Measurements from ENCODE around the gene TPMT.
"Not testable (repeated sequence)": the region's sequence is repeated elsewhere in the genome, so short reads cannot be mapped to it uniquely, and the experiment has no call there.

TPMT gene

DNA sequence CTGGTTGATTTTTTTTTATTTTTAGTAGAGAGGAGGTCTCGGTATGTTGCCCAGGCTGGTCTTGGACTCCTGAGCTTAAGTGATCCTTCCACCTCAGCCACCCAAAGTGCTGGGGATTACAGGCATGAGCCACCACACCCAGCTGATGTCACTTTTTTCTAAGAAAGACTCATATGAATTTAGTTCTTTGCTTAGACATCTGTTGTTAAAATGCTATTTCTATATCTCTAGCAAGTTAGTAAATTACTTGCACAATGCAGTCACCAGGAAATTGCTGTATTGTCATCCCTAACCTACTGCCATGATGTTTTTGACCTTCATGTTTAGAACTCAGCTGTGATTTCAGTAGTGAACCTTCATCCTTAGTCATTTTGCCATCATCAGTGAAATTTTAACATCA lies 6.0 kb upstream of the TPMT start:
- no peak for DNase-seq
- Histone ChIP-seq H3K27me3 (replicated peaks; ENCODE audit: control insufficient read depth, insufficient read depth, low read length, poor library complexity, severe bottlenecking) (no peaks in the 10 kb centered on the region), H3K36me3 (ENCODE audit: control insufficient read depth, insufficient read depth, low read length) (peaks cover 18% of the 10 kb centered on the region), H3K4me1 (ENCODE audit: control insufficient read depth, insufficient read depth, low read length, poor library complexity, severe bottlenecking) (peaks cover 4% of the 10 kb centered on the region), H3K27ac (ENCODE audit: insufficient read depth, low read length, poor library complexity, severe bottlenecking) (no peak overlapping the region), H3K9me3 (ENCODE audit: control insufficient read depth, low read length) (no peaks in the 10 kb centered on the region), H3K4me3 (ENCODE audit: insufficient read depth, low read depth, low read length, poor library complexity, severe bottlenecking) (no peak overlapping the region)

DNA sequence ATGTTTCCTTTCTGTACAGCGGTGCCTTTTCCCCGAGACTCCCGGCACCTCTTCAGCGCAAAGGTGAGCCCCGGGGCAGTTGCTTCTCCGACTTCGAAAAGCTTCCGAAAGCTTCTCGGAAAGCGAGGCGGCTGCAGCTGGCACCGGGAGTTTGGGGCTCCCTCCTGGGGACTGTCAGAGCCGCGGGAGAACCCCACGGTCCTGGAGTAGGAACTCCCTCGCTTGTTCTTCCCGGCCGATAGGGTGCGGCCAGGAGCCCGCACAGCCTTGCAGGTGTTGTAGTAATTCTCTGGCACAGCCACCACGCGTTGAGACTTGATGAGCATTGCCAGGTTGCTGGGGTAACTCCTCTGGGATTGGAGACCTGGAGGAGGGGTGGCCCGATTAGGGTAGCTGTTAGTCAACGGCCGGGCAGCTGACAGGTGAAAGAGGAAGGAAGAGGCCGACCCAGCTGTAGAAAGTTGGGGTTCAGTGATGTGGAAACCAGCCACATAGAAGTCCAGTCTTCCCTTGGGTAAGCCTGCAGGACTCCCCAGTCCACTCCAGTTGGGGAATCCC lies 1.1 kb upstream of the TPMT start:
- peak overlapping the region; percentile 95 for H3K4me3 ChIP-seq (ENCODE audit: insufficient read depth, low read depth, low read length, poor library complexity, severe bottlenecking)
- peaks cover 4% of the 10 kb centered on the region for H3K4me1 ChIP-seq (ENCODE audit: control insufficient read depth, insufficient read depth, low read length, poor library complexity, severe bottlenecking)
- H3K27me3 ChIP-seq (replicated peaks; ENCODE audit: control insufficient read depth, insufficient read depth, low read length, poor library complexity, severe bottlenecking), result no peaks in the 10 kb centered on the region
- peak in 2 of 3 donors; percentile 15 to 40 for DNase-seq
- peak overlapping the region; percentile 84 for H3K27ac ChIP-seq (ENCODE audit: insufficient read depth, low read length, poor library complexity, severe bottlenecking)
- peaks cover 2% of the 10 kb centered on the region for H3K36me3 ChIP-seq (ENCODE audit: control insufficient read depth, insufficient read depth, low read length)
- no peaks in the 10 kb centered on the region for H3K9me3 ChIP-seq (ENCODE audit: control insufficient read depth, low read length)

DNA sequence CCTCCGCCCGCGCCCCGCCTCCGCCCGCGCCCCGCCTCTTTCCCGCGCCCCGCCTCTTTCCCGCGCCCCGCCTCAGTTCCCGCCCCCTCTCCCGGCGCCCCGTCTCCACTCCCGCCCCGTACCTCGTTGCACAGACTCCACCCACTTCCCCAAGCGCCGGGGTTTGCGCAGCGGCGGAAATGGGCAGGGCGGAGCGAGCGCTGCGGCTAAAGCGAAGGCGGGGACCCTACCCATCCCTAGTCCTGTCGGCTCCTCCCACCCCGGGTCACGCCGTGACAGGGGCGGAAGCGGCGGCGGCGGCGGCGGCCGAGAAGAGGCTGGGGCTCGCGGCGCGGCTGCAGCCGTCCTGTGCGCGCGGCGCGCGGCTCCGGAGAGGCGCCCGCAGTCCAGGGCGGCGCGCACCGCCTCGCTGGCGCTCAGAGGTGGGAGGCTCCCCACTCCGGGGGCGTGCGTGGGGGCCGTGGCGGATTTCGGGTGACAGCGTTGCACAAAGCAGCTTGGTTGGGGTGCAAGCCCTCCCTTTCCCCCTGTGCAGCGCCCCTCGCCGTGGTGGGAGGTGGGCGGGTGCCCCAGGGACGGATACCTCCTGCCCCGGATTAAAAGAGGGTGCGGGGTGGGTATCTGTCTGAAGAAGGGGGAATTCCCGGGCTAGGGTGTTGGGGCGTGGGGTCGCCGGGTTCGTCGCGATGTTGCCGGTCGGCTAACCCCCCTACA lies 430 bp upstream of the TPMT start, which contains the start of gene KDM1B:
KDM1B (plus strand) TSS at position 273 of the 714 bp plus-strand sequence. CDS start 4,474 bp downstream, outside the sequence.
- no peaks in the 10 kb centered on the region for H3K9me3 ChIP-seq (ENCODE audit: control insufficient read depth, low read length)
- H3K4me3 ChIP-seq (ENCODE audit: insufficient read depth, low read depth, low read length, poor library complexity, severe bottlenecking), result peak within 1 kb of the TSS; percentile 95
- peak within 1 kb of the TSS; percentile 84 for H3K27ac ChIP-seq (ENCODE audit: insufficient read depth, low read length, poor library complexity, severe bottlenecking)
- H3K27me3 ChIP-seq (replicated peaks; ENCODE audit: control insufficient read depth, insufficient read depth, low read length, poor library complexity, severe bottlenecking), result no peaks in the 10 kb centered on the region
- DNase-seq, result peak; percentile 98 to 99 (median 99)
- no peaks in the 10 kb centered on the region for H3K36me3 ChIP-seq (ENCODE audit: control insufficient read depth, insufficient read depth, low read length)
- peaks cover 4% of the 10 kb centered on the region for H3K4me1 ChIP-seq (ENCODE audit: control insufficient read depth, insufficient read depth, low read length, poor library complexity, severe bottlenecking)

DNA sequence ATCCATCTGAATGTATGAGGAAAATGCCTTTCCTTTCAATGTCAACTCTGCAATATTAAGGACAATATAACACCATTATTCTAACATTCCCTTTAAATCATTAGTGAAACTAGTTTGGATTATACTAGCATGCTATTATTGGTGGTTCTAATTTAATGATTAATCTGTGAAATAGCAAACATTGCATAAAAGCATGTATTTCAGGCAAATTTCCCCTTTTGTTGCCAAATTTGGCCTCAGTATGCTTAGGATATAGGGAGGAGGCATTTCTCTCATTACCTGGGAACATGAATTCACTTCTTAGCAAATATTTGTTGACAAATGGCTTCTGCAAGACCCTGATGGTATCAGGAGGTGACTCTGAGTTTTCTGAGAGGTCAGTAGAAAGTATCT lies 1.6 kb downstream of the TPMT start:
- H3K27ac ChIP-seq (ENCODE audit: insufficient read depth, low read length, poor library complexity, severe bottlenecking), result no peak overlapping the region
- DNase-seq, result no peak
- no peak overlapping the region for H3K4me3 ChIP-seq (ENCODE audit: insufficient read depth, low read depth, low read length, poor library complexity, severe bottlenecking)
- peaks cover 4% of the 10 kb centered on the region for H3K4me1 ChIP-seq (ENCODE audit: control insufficient read depth, insufficient read depth, low read length, poor library complexity, severe bottlenecking)
- no peaks in the 10 kb centered on the region for H3K9me3 ChIP-seq (ENCODE audit: control insufficient read depth, low read length)
- no peaks in the 10 kb centered on the region for H3K27me3 ChIP-seq (replicated peaks; ENCODE audit: control insufficient read depth, insufficient read depth, low read length, poor library complexity, severe bottlenecking)
- H3K36me3 ChIP-seq (ENCODE audit: control insufficient read depth, insufficient read depth, low read length), result no peaks in the 10 kb centered on the region

DNA sequence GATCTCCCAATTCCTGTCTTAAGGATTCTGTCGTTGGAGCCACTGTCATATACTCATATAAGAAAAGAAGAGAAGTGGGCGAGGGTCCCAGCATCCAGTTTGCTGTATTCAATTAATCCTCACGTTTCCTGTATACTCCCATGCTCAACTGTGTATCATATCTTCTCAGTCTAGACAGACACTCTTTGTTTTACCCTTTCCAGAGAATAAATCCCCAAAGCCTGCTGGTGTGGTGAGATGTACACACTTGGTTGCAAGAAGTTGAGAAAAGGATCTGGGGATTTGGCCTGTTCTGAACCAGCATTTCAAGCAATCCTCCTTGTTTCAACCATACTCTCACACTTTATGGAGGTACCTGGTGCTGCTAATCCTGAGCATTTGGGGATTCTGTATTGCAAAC lies 3.1 kb downstream of the TPMT start:
- Histone ChIP-seq H3K9me3 (ENCODE audit: control insufficient read depth, low read length) (no peaks in the 10 kb centered on the region), H3K4me1 (ENCODE audit: control insufficient read depth, insufficient read depth, low read length, poor library complexity, severe bottlenecking) (peaks cover 4% of the 10 kb centered on the region), H3K27me3 (replicated peaks; ENCODE audit: control insufficient read depth, insufficient read depth, low read length, poor library complexity, severe bottlenecking) (no peaks in the 10 kb centered on the region), H3K27ac (ENCODE audit: insufficient read depth, low read length, poor library complexity, severe bottlenecking) (no peak overlapping the region), H3K36me3 (ENCODE audit: control insufficient read depth, insufficient read depth, low read length) (peaks cover 3% of the 10 kb centered on the region), H3K4me3 (ENCODE audit: insufficient read depth, low read depth, low read length, poor library complexity, severe bottlenecking) (no peak overlapping the region)
- no peak for DNase-seq

DNA sequence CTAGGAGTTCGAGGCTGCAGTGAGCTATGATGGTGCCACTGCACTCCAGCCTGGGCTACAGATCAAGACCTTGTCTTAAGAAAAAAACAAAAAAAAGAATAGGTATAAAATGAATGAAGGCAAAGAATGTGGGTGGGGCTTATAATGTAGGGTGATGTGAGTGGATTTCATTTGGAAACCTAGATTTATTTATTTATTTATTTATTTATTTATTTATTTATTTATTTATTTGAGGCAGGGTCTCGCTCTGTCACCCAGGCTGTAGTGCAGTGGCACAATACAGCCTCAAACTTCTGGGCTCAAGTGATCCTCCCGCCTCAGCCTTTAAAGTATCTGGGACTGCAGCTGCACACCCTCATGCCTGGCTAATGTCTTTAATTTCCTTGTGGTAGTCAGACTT lies 3.5 kb downstream of the TPMT start:
- not testable (repeated sequence) for H3K4me1 ChIP-seq (ENCODE audit: control insufficient read depth, insufficient read depth, low read length, poor library complexity, severe bottlenecking); H3K36me3 ChIP-seq (ENCODE audit: control insufficient read depth, insufficient read depth, low read length); H3K4me3 ChIP-seq (ENCODE audit: insufficient read depth, low read depth, low read length, poor library complexity, severe bottlenecking); DNase-seq; H3K9me3 ChIP-seq (ENCODE audit: control insufficient read depth, low read length); H3K27me3 ChIP-seq (replicated peaks; ENCODE audit: control insufficient read depth, insufficient read depth, low read length, poor library complexity, severe bottlenecking); H3K27ac ChIP-seq (ENCODE audit: insufficient read depth, low read length, poor library complexity, severe bottlenecking)

DNA sequence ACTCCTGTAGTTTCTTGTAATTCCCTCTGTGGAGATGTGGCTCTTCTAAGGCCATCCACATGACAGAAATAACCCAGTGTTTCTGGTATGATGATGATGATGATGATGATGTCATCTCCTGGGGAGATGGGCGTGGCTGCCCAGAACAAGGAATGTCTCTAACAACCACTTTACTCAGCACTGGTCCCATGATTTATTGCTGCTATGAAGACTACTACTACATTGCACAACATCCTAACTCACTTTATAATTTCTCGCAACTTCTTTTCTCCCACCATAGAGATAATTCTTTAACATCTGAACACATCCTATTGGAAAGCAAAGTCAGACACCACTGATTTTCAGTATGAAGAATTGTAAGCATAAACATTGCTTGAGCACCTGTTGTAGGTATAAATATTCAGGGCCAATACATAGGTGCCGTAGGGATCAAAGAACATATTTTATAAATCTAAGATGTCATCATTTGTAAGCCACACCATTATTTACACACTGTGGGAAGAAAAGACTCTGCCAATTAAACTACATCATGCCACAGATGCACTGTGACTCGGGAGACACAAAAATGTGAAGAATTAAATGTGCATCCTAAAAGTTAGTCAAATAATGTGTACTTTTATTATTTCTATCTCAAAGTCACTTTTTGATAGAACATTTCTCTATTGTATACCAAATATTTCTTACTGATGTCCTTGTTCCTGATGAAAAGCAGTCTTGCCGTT lies 6.4 kb downstream of the TPMT start:
- H3K27me3 ChIP-seq (replicated peaks; ENCODE audit: control insufficient read depth, insufficient read depth, low read length, poor library complexity, severe bottlenecking), result no peaks in the 10 kb centered on the region
- no peak overlapping the region for H3K27ac ChIP-seq (ENCODE audit: insufficient read depth, low read length, poor library complexity, severe bottlenecking)
- no peaks in the 10 kb centered on the region for H3K4me1 ChIP-seq (ENCODE audit: control insufficient read depth, insufficient read depth, low read length, poor library complexity, severe bottlenecking)
- DNase-seq, result no peak
- H3K9me3 ChIP-seq (ENCODE audit: control insufficient read depth, low read length), result no peaks in the 10 kb centered on the region
- H3K36me3 ChIP-seq (ENCODE audit: control insufficient read depth, insufficient read depth, low read length), result peaks cover 5% of the 10 kb centered on the region
- no peak overlapping the region for H3K4me3 ChIP-seq (ENCODE audit: insufficient read depth, low read depth, low read length, poor library complexity, severe bottlenecking)

DNA sequence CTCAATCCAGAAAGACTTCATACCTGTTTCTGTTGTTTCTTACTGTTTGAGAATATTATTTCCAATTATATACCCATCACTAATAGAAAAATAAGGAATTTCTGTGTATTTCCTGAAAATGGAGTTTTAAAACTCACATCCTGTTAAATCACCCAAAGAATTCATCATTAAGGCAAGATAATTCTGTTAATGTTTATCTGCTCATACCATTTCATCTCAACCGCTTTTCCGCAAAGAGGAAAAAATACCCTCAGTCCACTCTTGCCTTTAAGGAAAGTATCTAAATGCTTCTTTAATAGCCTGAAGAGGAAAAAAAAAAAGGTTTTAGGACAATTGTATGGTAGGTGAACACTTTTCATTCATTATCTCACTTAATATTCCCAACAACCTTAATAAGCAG lies 7.3 kb downstream of the TPMT start:
- peaks cover 13% of the 10 kb centered on the region for H3K36me3 ChIP-seq (ENCODE audit: control insufficient read depth, insufficient read depth, low read length)
- H3K4me1 ChIP-seq (ENCODE audit: control insufficient read depth, insufficient read depth, low read length, poor library complexity, severe bottlenecking), result no peaks in the 10 kb centered on the region
- no peak overlapping the region for H3K4me3 ChIP-seq (ENCODE audit: insufficient read depth, low read depth, low read length, poor library complexity, severe bottlenecking)
- no peak for DNase-seq
- H3K9me3 ChIP-seq (ENCODE audit: control insufficient read depth, low read length), result no peaks in the 10 kb centered on the region
- H3K27ac ChIP-seq (ENCODE audit: insufficient read depth, low read length, poor library complexity, severe bottlenecking), result no peak overlapping the region
- no peaks in the 10 kb centered on the region for H3K27me3 ChIP-seq (replicated peaks; ENCODE audit: control insufficient read depth, insufficient read depth, low read length, poor library complexity, severe bottlenecking)

DNA sequence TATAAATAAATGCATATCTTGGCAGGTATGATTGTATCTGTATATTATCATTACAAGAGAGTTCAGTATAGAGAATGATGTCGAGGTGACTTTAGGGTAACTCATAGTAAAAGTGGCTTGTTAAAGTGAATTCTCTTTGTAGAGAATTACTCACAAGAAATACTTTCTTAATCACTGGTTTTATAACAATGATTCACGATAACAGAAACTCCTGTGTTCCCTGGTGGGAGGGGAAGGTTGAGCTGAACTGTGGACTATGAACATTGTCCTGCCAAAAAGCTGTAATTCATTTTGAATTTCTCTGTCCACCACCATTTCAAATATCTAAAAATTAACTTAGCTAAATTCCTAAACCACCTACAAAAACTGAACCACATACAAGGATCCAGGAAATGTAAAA lies 7.7 kb downstream of the TPMT start:
- Histone ChIP-seq H3K27me3 (replicated peaks; ENCODE audit: control insufficient read depth, insufficient read depth, low read length, poor library complexity, severe bottlenecking) (no peaks in the 10 kb centered on the region), H3K27ac (ENCODE audit: insufficient read depth, low read length, poor library complexity, severe bottlenecking) (no peak overlapping the region), H3K4me3 (ENCODE audit: insufficient read depth, low read depth, low read length, poor library complexity, severe bottlenecking) (no peak overlapping the region), H3K36me3 (ENCODE audit: control insufficient read depth, insufficient read depth, low read length) (peaks cover 15% of the 10 kb centered on the region), H3K4me1 (ENCODE audit: control insufficient read depth, insufficient read depth, low read length, poor library complexity, severe bottlenecking) (no peaks in the 10 kb centered on the region), H3K9me3 (ENCODE audit: control insufficient read depth, low read length) (no peaks in the 10 kb centered on the region)
- DNase-seq, result no peak

DNA sequence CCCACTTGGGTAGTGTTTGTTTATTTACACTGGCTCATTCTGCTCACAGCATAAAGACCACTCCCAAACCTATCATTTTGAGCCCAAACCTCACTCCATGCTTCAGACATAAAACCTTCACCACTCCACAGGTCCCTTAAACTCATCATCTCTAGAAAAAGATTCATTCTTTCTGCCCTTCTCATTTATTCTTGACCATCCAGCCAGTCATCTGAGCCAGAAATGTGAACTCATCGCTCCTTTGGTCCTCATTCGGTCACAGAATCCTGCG lies 12.4 kb downstream of the TPMT start:
- no peaks in the 10 kb centered on the region for H3K27me3 ChIP-seq (replicated peaks; ENCODE audit: control insufficient read depth, insufficient read depth, low read length, poor library complexity, severe bottlenecking)
- H3K27ac ChIP-seq (ENCODE audit: insufficient read depth, low read length, poor library complexity, severe bottlenecking), result no peak overlapping the region
- H3K9me3 ChIP-seq (ENCODE audit: control insufficient read depth, low read length), result no peaks in the 10 kb centered on the region
- H3K4me3 ChIP-seq (ENCODE audit: insufficient read depth, low read depth, low read length, poor library complexity, severe bottlenecking), result no peak overlapping the region
- DNase-seq, result no peak
- H3K4me1 ChIP-seq (ENCODE audit: control insufficient read depth, insufficient read depth, low read length, poor library complexity, severe bottlenecking), result no peaks in the 10 kb centered on the region
- H3K36me3 ChIP-seq (ENCODE audit: control insufficient read depth, insufficient read depth, low read length), result peaks cover 15% of the 10 kb centered on the region
